ENCODE measurements around the gene NALF2. TPM values are rescaled to one million over a fixed set of nuclear protein-coding genes. Genes with fewer than 3 reads are reported as not detected.

NALF2 gene
- total RNA-seq (under 1 TPM in 1 of 2 donors, not detected in 1; 0.26 TPM), polyA plus RNA-seq (under 1 TPM in 1 of 2 donors, not detected in 1; 0.13 TPM)
- long read RNA-seq, donor 1, partial matches to known transcripts = 1 of 2 reads
- long read RNA-seq, donor 1, other reads (novel, unspliced or antisense) = 1 of 2 reads
- long read RNA-seq, donor 2 = 0 reads

DNA sequence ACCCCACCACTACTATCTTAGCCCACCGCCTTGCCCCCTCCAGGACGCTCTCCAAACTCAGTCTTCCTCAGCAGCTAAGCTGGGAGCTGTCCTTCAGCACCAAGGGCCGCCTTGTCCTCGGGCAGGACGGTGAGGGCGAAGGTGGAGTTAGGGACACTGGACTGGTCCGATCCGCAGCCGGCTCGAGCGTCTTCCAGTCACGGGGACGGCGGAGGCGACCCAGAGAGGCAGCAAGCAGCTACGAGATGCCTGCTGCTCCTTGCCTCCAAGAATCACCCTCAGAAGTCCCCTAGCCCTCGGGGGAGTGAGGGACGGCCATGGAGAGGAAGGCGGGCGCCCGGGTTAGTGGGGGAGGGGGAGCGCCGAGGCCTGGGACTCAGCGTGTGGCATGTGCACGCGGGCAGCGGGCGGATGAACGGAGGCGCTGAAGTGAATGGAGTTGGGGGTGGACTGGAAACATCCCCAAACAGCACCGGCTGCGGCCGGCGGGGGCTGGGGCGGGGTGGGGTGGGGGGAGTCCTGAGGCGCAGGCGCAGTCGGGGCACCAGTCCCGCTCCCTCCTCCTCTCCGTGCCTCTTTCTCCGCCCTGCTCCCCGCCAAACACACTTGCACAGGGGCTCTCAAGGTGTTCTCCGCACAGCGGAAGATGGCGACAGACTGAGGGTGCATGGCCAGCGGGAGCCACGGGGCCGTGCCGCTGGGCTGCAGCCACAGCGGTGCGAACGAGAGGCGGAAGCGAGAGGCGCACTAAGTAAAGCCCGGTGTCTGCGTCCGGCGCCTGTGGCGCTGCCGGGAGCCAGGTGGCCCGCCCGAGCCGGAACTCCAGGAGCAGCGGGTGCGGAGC, at the start of gene NALF2:
TSS of gene NALF2 (plus strand) at position 545 of the 844 bp plus-strand sequence. CDS start 957 bp downstream, outside the sequence.
- H3K4me3 ChIP-seq (ENCODE audit: low read length in 2 of 2) = peak within 1 kb of the TSS in 1 of 2 donors; percentile 4
- H3K9me3 ChIP-seq (ENCODE audit: control insufficient read depth, low read length) = peaks cover 2% of the 10 kb centered on the region
- DNase-seq (peak; percentile 60 to 84), ATAC-seq (ENCODE audit: low FRiP score) (peak; percentile 75)
- no peaks in the 10 kb centered on the region for H3K27me3 ChIP-seq (ENCODE audit: control insufficient read depth in 1 of 2, insufficient read depth in 2 of 2, low read length in 1 of 2)
- WGBS, 2 donors = 1 to 30% methylated on average over 55 to 65 of the region's 66 CpGs
- H3K27ac ChIP-seq (ENCODE audit: low read depth in 1 of 2, low read length in 2 of 2) = no peak within 1 kb of the TSS
- intact Hi-C loops (cut with DNase I) = no loop called here
- H3K36me3 ChIP-seq (ENCODE audit: control insufficient read depth in 1 of 2, insufficient read depth in 2 of 2, low read length in 1 of 2) = no peaks in the 10 kb centered on the region
- H3K4me1 ChIP-seq (ENCODE audit: control insufficient read depth in 1 of 2, insufficient read depth in 2 of 2, low read length in 2 of 2) = no peaks in the 10 kb centered on the region

- Histone ChIP-seq H3K36me3 (ENCODE audit: control insufficient read depth in 1 of 2, insufficient read depth in 2 of 2, low read length in 1 of 2) (no peaks in the 10 kb centered on the region), H3K4me3 (ENCODE audit: low read length in 2 of 2) (no peak overlapping the region), H3K27me3 (ENCODE audit: control insufficient read depth in 1 of 2, insufficient read depth in 2 of 2, low read length in 1 of 2) (no peaks in the 10 kb centered on the region), H3K9me3 (ENCODE audit: control insufficient read depth, low read length) (no peaks in the 10 kb centered on the region), H3K4me1 (ENCODE audit: control insufficient read depth in 1 of 2, insufficient read depth in 2 of 2, low read length in 2 of 2) (no peaks in the 10 kb centered on the region), H3K27ac (ENCODE audit: low read depth in 1 of 2, low read length in 2 of 2) (no peak overlapping the region)
- ATAC-seq (ENCODE audit: low FRiP score) = no peak
- 67 to 76% methylated on average over 6 of the region's 6 CpGs for WGBS, 2 donors
- DNase-seq = no peak
- intact Hi-C loops (cut with DNase I) = no loop called here
These were observed 46.4 kb upstream of the NALF2 start for GRCh38 chrX:69457756-69458155.

DNA sequence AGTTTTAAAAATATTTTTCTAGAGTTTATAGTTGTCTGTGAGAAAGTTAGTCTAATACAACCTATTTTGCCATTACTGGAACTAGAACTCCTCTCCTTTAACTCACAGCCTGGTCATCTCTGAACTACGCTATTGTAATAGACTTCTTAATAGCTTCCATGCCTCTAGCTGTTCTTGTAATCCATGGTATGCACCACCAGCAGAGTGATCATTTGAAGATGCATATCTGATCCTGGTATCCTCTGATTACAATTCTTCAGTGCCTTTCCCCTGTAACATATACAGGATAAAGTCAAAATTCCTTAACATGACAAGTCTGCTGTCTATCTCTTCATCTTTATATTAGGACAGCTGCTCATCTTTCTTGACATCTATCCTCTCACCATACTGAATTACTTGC, 37.6 kb upstream of the NALF2 start:
- Histone ChIP-seq H3K36me3 (ENCODE audit: control insufficient read depth in 1 of 2, insufficient read depth in 2 of 2, low read length in 1 of 2) (no peaks in the 10 kb centered on the region), H3K27ac (ENCODE audit: low read depth in 1 of 2, low read length in 2 of 2) (no peak overlapping the region), H3K4me1 (ENCODE audit: control insufficient read depth in 1 of 2, insufficient read depth in 2 of 2, low read length in 2 of 2) (no peaks in the 10 kb centered on the region), H3K27me3 (ENCODE audit: control insufficient read depth in 1 of 2, insufficient read depth in 2 of 2, low read length in 1 of 2) (no peaks in the 10 kb centered on the region), H3K9me3 (ENCODE audit: control insufficient read depth, low read length) (no peaks in the 10 kb centered on the region), H3K4me3 (ENCODE audit: low read length in 2 of 2) (no peak overlapping the region)
- no peak for ATAC-seq (ENCODE audit: low FRiP score)
- no peak for DNase-seq
- intact Hi-C loops (cut with DNase I) = no loop called here
- 71 to 75% methylated on average over 1 of the region's 1 CpG for WGBS, 2 donors

DNA sequence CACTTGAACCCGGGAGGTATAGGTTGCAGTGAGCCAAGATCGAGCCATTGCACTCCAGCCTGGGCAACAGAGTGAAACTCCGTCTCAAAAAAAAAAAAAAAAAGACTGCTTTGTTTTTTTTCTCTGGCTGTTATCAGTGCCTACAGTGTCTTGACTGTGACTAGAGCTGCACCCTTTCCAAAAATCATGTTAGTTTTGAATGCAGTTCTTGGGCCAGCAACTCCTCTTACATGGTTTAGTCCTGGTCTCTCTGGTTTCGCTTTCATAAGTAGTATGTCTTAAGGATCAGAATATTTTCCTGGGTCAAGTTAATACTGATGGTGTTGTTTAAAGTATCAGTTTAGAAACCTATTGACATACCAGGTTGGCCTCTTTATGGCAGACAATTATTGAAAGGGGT, 34.2 kb upstream of the NALF2 start:
- no peaks in the 10 kb centered on the region for H3K27me3 ChIP-seq (ENCODE audit: control insufficient read depth in 1 of 2, insufficient read depth in 2 of 2, low read length in 1 of 2)
- no peak for DNase-seq
- H3K9me3 ChIP-seq (ENCODE audit: control insufficient read depth, low read length) = no peaks in the 10 kb centered on the region
- H3K36me3 ChIP-seq (ENCODE audit: control insufficient read depth in 1 of 2, insufficient read depth in 2 of 2, low read length in 1 of 2) = no peaks in the 10 kb centered on the region
- ATAC-seq (ENCODE audit: low FRiP score) = no peak
- no peaks in the 10 kb centered on the region for H3K4me1 ChIP-seq (ENCODE audit: control insufficient read depth in 1 of 2, insufficient read depth in 2 of 2, low read length in 2 of 2)
- WGBS, 2 donors = 29 to 49% methylated on average over 3 to 4 of the region's 4 CpGs
- intact Hi-C loops (cut with DNase I) = no loop called here
- H3K27ac ChIP-seq (ENCODE audit: low read depth in 1 of 2, low read length in 2 of 2) = no peak overlapping the region
- H3K4me3 ChIP-seq (ENCODE audit: low read length in 2 of 2) = no peak overlapping the region

DNA sequence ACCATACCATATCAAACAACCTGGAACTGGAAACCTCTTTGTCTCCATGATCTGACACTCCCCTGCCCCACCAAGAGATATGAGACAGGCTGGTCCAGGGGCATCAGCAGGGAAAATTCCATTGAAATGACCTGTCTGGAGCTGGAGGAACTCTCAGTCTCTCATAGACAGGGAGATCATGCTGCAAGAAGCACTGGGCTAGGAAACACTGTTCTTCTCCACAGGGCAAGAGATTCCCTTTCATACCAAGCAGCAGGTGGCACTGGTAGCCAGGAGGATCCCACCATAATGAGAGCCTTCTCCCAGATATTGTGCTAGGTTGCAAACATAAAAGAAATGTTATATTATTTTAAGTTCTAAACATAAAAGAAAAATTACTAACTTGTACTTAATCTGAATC, 14.5 kb upstream of the NALF2 start:
- intact Hi-C loops (cut with DNase I) = loop anchor here in 1 of 2 donors (5.0 kb wide), 1 partner anchor 608 kb away; no protein-coding TSS in a partner anchor
- Histone ChIP-seq H3K4me1 (ENCODE audit: control insufficient read depth in 1 of 2, insufficient read depth in 2 of 2, low read length in 2 of 2) (no peaks in the 10 kb centered on the region), H3K36me3 (ENCODE audit: control insufficient read depth in 1 of 2, insufficient read depth in 2 of 2, low read length in 1 of 2) (no peaks in the 10 kb centered on the region), H3K4me3 (ENCODE audit: low read length in 2 of 2) (no peak overlapping the region), H3K27me3 (ENCODE audit: control insufficient read depth in 1 of 2, insufficient read depth in 2 of 2, low read length in 1 of 2) (no peaks in the 10 kb centered on the region), H3K27ac (ENCODE audit: low read depth in 1 of 2, low read length in 2 of 2) (no peak overlapping the region), H3K9me3 (ENCODE audit: control insufficient read depth, low read length) (no peaks in the 10 kb centered on the region)
- ATAC-seq (ENCODE audit: low FRiP score) = no peak
- no peak for DNase-seq

GRCh38 chrX:69493193-69493592, 10.9 kb upstream of the NALF2 start:
- no peaks in the 10 kb centered on the region for H3K27me3 ChIP-seq (ENCODE audit: control insufficient read depth in 1 of 2, insufficient read depth in 2 of 2, low read length in 1 of 2)
- intact Hi-C loops (cut with DNase I) = loop anchor here in 1 of 2 donors (5.0 kb wide), 1 partner anchor 604 kb away; no protein-coding TSS in a partner anchor
- no peaks in the 10 kb centered on the region for H3K36me3 ChIP-seq (ENCODE audit: control insufficient read depth in 1 of 2, insufficient read depth in 2 of 2, low read length in 1 of 2)
- no peak for DNase-seq
- no peak overlapping the region for H3K4me3 ChIP-seq (ENCODE audit: low read length in 2 of 2)
- WGBS, 2 donors = 11 to 15% methylated on average over 5 of the region's 5 CpGs
- ATAC-seq (ENCODE audit: low FRiP score) = no peak
- no peak overlapping the region for H3K27ac ChIP-seq (ENCODE audit: low read depth in 1 of 2, low read length in 2 of 2)
- no peaks in the 10 kb centered on the region for H3K4me1 ChIP-seq (ENCODE audit: control insufficient read depth in 1 of 2, insufficient read depth in 2 of 2, low read length in 2 of 2)
- H3K9me3 ChIP-seq (ENCODE audit: control insufficient read depth, low read length) = no peaks in the 10 kb centered on the region

DNA sequence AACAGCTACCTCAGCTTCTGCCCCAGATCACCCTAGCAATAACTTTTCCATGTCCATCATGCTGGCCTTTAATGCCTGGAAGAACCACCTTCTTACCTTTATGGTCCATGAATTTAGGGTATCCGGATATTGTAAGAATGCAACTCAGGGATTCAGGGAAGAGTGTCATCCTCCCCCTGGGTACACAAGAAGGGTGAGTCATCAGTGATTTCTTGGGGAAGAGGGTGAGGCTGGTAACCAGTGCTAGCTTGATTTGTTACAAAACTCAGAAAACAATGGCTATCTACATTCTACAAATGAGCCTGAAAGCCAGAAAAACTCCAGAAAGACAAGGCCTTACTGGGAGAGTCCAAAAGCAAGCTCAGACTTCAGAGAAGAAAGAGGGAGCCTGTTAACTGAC, 10.4 kb upstream of the NALF2 start:
- no peak overlapping the region for H3K4me3 ChIP-seq (ENCODE audit: low read length in 2 of 2)
- ATAC-seq (ENCODE audit: low FRiP score) = no peak
- intact Hi-C loops (cut with DNase I) = loop anchor here in 1 of 2 donors (5.0 kb wide), 1 partner anchor 604 kb away; no protein-coding TSS in a partner anchor
- DNase-seq = no peak
- no peak overlapping the region for H3K27ac ChIP-seq (ENCODE audit: low read depth in 1 of 2, low read length in 2 of 2)
- H3K4me1 ChIP-seq (ENCODE audit: control insufficient read depth in 1 of 2, insufficient read depth in 2 of 2, low read length in 2 of 2) = no peaks in the 10 kb centered on the region
- WGBS, 2 donors = 57 to 86% methylated on average over 1 of the region's 1 CpG
- H3K36me3 ChIP-seq (ENCODE audit: control insufficient read depth in 1 of 2, insufficient read depth in 2 of 2, low read length in 1 of 2) = no peaks in the 10 kb centered on the region
- no peaks in the 10 kb centered on the region for H3K27me3 ChIP-seq (ENCODE audit: control insufficient read depth in 1 of 2, insufficient read depth in 2 of 2, low read length in 1 of 2)
- H3K9me3 ChIP-seq (ENCODE audit: control insufficient read depth, low read length) = no peaks in the 10 kb centered on the region

GRCh38 chrX:69496183-69496582, 7.9 kb upstream of the NALF2 start:
- Histone ChIP-seq H3K27ac (ENCODE audit: low read depth in 1 of 2, low read length in 2 of 2) (no peak overlapping the region), H3K36me3 (ENCODE audit: control insufficient read depth in 1 of 2, insufficient read depth in 2 of 2, low read length in 1 of 2) (no peaks in the 10 kb centered on the region), H3K4me3 (ENCODE audit: low read length in 2 of 2) (no peak overlapping the region), H3K9me3 (ENCODE audit: control insufficient read depth, low read length) (peaks cover 2% of the 10 kb centered on the region), H3K4me1 (ENCODE audit: control insufficient read depth in 1 of 2, insufficient read depth in 2 of 2, low read length in 2 of 2) (no peaks in the 10 kb centered on the region), H3K27me3 (ENCODE audit: control insufficient read depth in 1 of 2, insufficient read depth in 2 of 2, low read length in 1 of 2) (no peaks in the 10 kb centered on the region)
- DNase-seq (no peak), ATAC-seq (ENCODE audit: low FRiP score) (no peak)
- 36 to 47% methylated on average over 1 of the region's 1 CpG for WGBS, 2 donors
- intact Hi-C loops (cut with DNase I) = loop anchor here in 1 of 2 donors (5.0 kb wide), 1 partner anchor 601 kb away; no protein-coding TSS in a partner anchor

DNA sequence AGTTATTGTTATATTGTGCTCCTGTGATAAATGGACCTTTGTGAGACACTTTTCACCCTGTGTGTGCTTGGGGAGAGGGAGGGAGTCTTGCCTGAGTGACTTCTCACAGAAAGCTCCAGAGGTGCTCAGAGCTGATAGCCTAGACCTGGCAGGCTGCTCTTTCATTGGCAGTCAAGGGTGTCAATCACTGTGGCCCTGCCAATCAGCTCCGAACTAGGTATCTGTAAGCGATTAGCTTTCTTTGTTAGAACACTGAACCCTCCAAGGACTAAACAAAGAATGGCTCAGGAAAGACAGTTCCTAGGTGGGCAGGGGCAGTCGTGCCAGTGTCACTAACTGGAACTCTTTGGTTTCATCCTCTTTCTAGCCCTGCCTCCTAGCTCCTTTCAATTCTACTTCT, 2.7 kb upstream of the NALF2 start:
- Histone ChIP-seq H3K36me3 (ENCODE audit: control insufficient read depth in 1 of 2, insufficient read depth in 2 of 2, low read length in 1 of 2) (no peaks in the 10 kb centered on the region), H3K4me1 (ENCODE audit: control insufficient read depth in 1 of 2, insufficient read depth in 2 of 2, low read length in 2 of 2) (no peaks in the 10 kb centered on the region), H3K27ac (ENCODE audit: low read depth in 1 of 2, low read length in 2 of 2) (no peak overlapping the region), H3K9me3 (ENCODE audit: control insufficient read depth, low read length) (peaks cover 2% of the 10 kb centered on the region), H3K4me3 (ENCODE audit: low read length in 2 of 2) (no peak overlapping the region), H3K27me3 (ENCODE audit: control insufficient read depth in 1 of 2, insufficient read depth in 2 of 2, low read length in 1 of 2) (no peaks in the 10 kb centered on the region)
- WGBS, 2 donors = 37 to 42% methylated on average over 3 of the region's 3 CpGs
- DNase-seq (no peak), ATAC-seq (ENCODE audit: low FRiP score) (no peak)
- intact Hi-C loops (cut with DNase I) = no loop called here

Measured in aorta (tissue), 5 donors.